ENCODE results near the gene ZBTB34. TPM values are rescaled to one million over a fixed set of nuclear protein-coding genes. Genes with fewer than 3 reads are reported as not detected.

The ZBTB34 gene
- total RNA-seq, 2 donors from 2014 or later, result 9.9 to 16.6 TPM

DNA sequence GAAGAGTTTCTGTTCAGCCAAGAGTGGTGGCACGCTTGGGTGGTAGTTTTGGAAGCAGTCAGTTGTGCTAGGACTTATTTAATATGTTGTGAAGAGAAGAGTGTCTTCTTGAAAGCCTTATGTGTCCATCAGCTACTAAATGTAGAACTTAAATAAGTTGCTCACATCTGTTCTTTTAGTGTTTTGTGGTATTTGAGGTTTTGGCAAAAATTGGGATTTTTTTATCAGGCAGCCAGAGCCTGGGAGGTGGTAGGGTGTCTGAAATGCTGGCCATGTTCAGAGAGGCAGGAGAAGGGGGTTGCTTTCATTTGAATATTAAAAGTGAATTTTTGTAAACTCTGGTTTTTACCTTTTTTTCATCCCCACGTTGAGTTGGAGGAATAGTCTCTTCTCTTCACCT lies 24.2 kb upstream of the ZBTB34 start:
- peaks cover 39% of the 10 kb centered on the region for H3K36me3 ChIP-seq
- ATAC-seq (ENCODE audit: insufficient number of reproducible peaks, low FRiP score, low read depth) (no peak), DNase-seq (ENCODE audit: low spot score) (no peak)
- no peaks in the 10 kb centered on the region for H3K4me1 ChIP-seq (ENCODE audit: control insufficient read depth in 1 of 2, low read depth in 2 of 2)
- no peak for TF ChIP-seq CTCF (IDR thresholded peaks at IDR 0.05)
- no peaks in the 10 kb centered on the region for H3K9me3 ChIP-seq
- H3K27me3 ChIP-seq (replicated peaks; ENCODE audit: insufficient read depth), result no peaks in the 10 kb centered on the region
- no peak overlapping the region for H3K4me3 ChIP-seq
- no peak overlapping the region for H3K27ac ChIP-seq

- H3K36me3 ChIP-seq, result peaks cover 26% of the 10 kb centered on the region
- no peak for ATAC-seq (ENCODE audit: insufficient number of reproducible peaks, low FRiP score, low read depth)
- no peaks in the 10 kb centered on the region for H3K9me3 ChIP-seq
- TF ChIP-seq CTCF (IDR thresholded peaks at IDR 0.05), result no peak
- H3K4me3 ChIP-seq, result no peak overlapping the region
- H3K4me1 ChIP-seq (ENCODE audit: control insufficient read depth in 1 of 2, low read depth in 2 of 2), result no peaks in the 10 kb centered on the region
- DNase-seq (ENCODE audit: low spot score), result no peak
- no peak overlapping the region for H3K27ac ChIP-seq
- H3K27me3 ChIP-seq (replicated peaks; ENCODE audit: insufficient read depth), result no peaks in the 10 kb centered on the region
Observed at GRCh38 chr9:126838055-126838811, 22.2 kb upstream of the ZBTB34 start.

DNA sequence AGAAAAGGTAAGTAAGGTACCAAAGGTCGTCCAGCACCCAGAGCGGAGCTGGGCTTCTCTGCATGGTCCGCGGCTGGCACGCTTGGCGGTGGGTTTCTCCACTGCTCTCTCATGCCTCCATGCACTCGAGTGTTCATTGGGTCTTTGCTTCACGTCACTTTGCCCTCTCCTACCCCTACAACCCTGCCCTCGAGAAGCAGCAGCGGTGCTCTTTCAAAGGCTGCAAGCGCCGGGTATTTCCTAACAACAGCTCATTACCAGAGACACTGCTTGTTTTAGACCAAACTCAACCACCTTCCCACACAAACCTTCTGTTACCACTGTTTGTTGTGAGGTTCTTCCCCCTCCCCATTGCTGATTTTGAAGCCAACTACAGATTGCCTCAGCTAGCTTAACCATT lies 21.5 kb upstream of the ZBTB34 start:
- Histone ChIP-seq H3K27ac (no peak overlapping the region), H3K9me3 (no peaks in the 10 kb centered on the region), H3K4me1 (ENCODE audit: control insufficient read depth in 1 of 2, low read depth in 2 of 2) (no peaks in the 10 kb centered on the region), H3K27me3 (replicated peaks; ENCODE audit: insufficient read depth) (no peaks in the 10 kb centered on the region), H3K4me3 (no peak overlapping the region), H3K36me3 (peaks cover 21% of the 10 kb centered on the region)
- DNase-seq (ENCODE audit: low spot score) (no peak), ATAC-seq (ENCODE audit: insufficient number of reproducible peaks, low FRiP score, low read depth) (no peak)
- TF ChIP-seq CTCF (IDR thresholded peaks at IDR 0.05), result no peak

GRCh38 chr9:126839301-126839700 lies 21.1 kb upstream of the ZBTB34 start:
- Histone ChIP-seq H3K4me3 (no peak overlapping the region), H3K4me1 (ENCODE audit: control insufficient read depth in 1 of 2, low read depth in 2 of 2) (no peaks in the 10 kb centered on the region), H3K36me3 (peaks cover 17% of the 10 kb centered on the region), H3K27me3 (replicated peaks; ENCODE audit: insufficient read depth) (no peaks in the 10 kb centered on the region), H3K9me3 (no peaks in the 10 kb centered on the region), H3K27ac (no peak overlapping the region)
- no peak for TF ChIP-seq CTCF (IDR thresholded peaks at IDR 0.05)
- no peak for DNase-seq (ENCODE audit: low spot score)
- no peak for ATAC-seq (ENCODE audit: insufficient number of reproducible peaks, low FRiP score, low read depth)

GRCh38 chr9:126842220-126842842 lies 18.1 kb upstream of the ZBTB34 start:
- DNase-seq (ENCODE audit: low spot score), result no peak
- Histone ChIP-seq H3K27me3 (replicated peaks; ENCODE audit: insufficient read depth) (no peaks in the 10 kb centered on the region), H3K9me3 (no peaks in the 10 kb centered on the region), H3K4me1 (ENCODE audit: control insufficient read depth in 1 of 2, low read depth in 2 of 2) (no peaks in the 10 kb centered on the region), H3K27ac (no peak overlapping the region), H3K36me3 (peaks cover 7% of the 10 kb centered on the region), H3K4me3 (no peak overlapping the region)
- TF ChIP-seq CTCF (IDR thresholded peaks at IDR 0.05), result no peak
- no peak for ATAC-seq (ENCODE audit: insufficient number of reproducible peaks, low FRiP score, low read depth)
